NCI-H2227 (cell line): ENCODE data around the gene NCS1.

Experiments
- DNase-seq: peaks from one replicate; lab custom pipeline; 2025; ENCODE audit not compliant: unreplicated experiment; lab: John Stamatoyannopoulos, UW

NCS1 gene

GRCh38 chr9:130172161-130172857 is at the start of gene NCS1:
TSS of gene NCS1 (plus strand) at chr9:130172404. CDS start at chr9:130172664, 260 bp downstream.
- peak; percentile 61 for DNase-seq

GRCh38 chr9:130122456-130122855 is 49.7 kb upstream of the NCS1 start:
- DNase-seq: no peak

GRCh38 chr9:130124085-130124860 is 47.9 kb upstream of the NCS1 start:
- DNase-seq: no peak

- DNase-seq: no peak
Measured at GRCh38 chr9:130126721-130127433, 45.3 kb upstream of the NCS1 start.

GRCh38 chr9:130128251-130128650 is 44.0 kb upstream of the NCS1 start:
- no peak for DNase-seq

GRCh38 chr9:130128733-130129431 is 43.3 kb upstream of the NCS1 start:
- DNase-seq: no peak

- no peak for DNase-seq
Measured at GRCh38 chr9:130129432-130130061, 42.7 kb upstream of the NCS1 start.

- DNase-seq: no peak
Measured at GRCh38 chr9:130132746-130133145, 39.5 kb upstream of the NCS1 start.

- no peak for DNase-seq
Measured at GRCh38 chr9:130137081-130137640, 35.0 kb upstream of the NCS1 start.

- DNase-seq: no peak
Measured at GRCh38 chr9:130137641-130138081, 34.5 kb upstream of the NCS1 start.

- DNase-seq: peak; percentile 23
Measured at GRCh38 chr9:130138171-130138653, 34.0 kb upstream of the NCS1 start.

- no peak for DNase-seq
Measured at GRCh38 chr9:130138791-130139190, 33.4 kb upstream of the NCS1 start.

GRCh38 chr9:130139251-130139650 is 33.0 kb upstream of the NCS1 start:
- no peak for DNase-seq

- no peak for DNase-seq
Measured at GRCh38 chr9:130140706-130141105, 31.5 kb upstream of the NCS1 start.

- no peak for DNase-seq
Measured at GRCh38 chr9:130142056-130142455, 30.1 kb upstream of the NCS1 start.

- no peak for DNase-seq
Measured at GRCh38 chr9:130142641-130143040, 29.6 kb upstream of the NCS1 start.

GRCh38 chr9:130143279-130143893 is 28.8 kb upstream of the NCS1 start:
- DNase-seq: no peak

GRCh38 chr9:130143958-130144366 is 28.2 kb upstream of the NCS1 start:
- no peak for DNase-seq

- DNase-seq: no peak
Measured at GRCh38 chr9:130144703-130145102, 27.5 kb upstream of the NCS1 start.

- no peak for DNase-seq
Measured at GRCh38 chr9:130145658-130146057, 26.5 kb upstream of the NCS1 start.
